Type B pancreatic cell (in vitro differentiated cells): ENCODE results near the gene POLE. TPM values are rescaled to one million over a fixed set of nuclear protein-coding genes. Genes with fewer than 3 reads are reported as not detected.
A peak's percentile ranks its signal among the peaks of the same experiment; 100 is the strongest.

ENCODE experiments used
- DNase-seq: peaks from one replicate; pipeline ENCODE4 v3.0.0; 2021; ENCODE audit warnings: mixed read lengths; ENCODE audit not compliant: unreplicated experiment; ENCODE audit errors: extremely low spot score
- H3K27ac Mint-ChIP-seq: 2 replicates; pipeline ENCODE4 v1.8.0; 2021; ENCODE audit warnings: mild to moderate bottlenecking, mixed read lengths
- H3K27me3 Mint-ChIP-seq: 2 replicates; pipeline ENCODE4 v1.8.0; 2021; ENCODE audit warnings: mixed read lengths
- H3K36me3 Mint-ChIP-seq: 2 replicates; pipeline ENCODE4 v1.8.0; 2021; ENCODE audit warnings: mixed read lengths
- H3K4me1 Mint-ChIP-seq: one replicate; pipeline ENCODE4 v1.8.0; 2021; ENCODE audit warnings: mixed read lengths; ENCODE audit not compliant: unreplicated experiment
- H3K4me3 Mint-ChIP-seq: 2 replicates; pipeline ENCODE4 v1.8.0; 2021; ENCODE audit warnings: mild to moderate bottlenecking, mixed read lengths
- H3K9me3 Mint-ChIP-seq: 2 replicates; pipeline ENCODE4 v1.8.0; 2021; ENCODE audit warnings: mixed read lengths
- CTCF ChIP-seq: fragments of 200-600 bp; sonication (generic); conservative IDR thresholded peaks from 2 replicates; pipeline ENCODE4 v1.5.0; 2021; ENCODE audit warnings: antibody characterized with exemption, mild to moderate bottlenecking
- total RNA-seq: library from RNA; stranded (reverse); gene quantifications from 2 replicates; pipeline ENCODE4 v1.2.1, GENCODE V29; 2021; ENCODE audit warnings: low replicate concordance

Gene POLE
- total RNA-seq, 1 donor from 2014 or later, result 113 TPM

- no peak for TF ChIP-seq CTCF
- DNase-seq, result no peak
- no peaks in the 10 kb centered on the region for H3K9me3 Mint-ChIP-seq
- no peaks in the 10 kb centered on the region for H3K4me1 Mint-ChIP-seq
- H3K27ac Mint-ChIP-seq, result no peak overlapping the region
- no peaks in the 10 kb centered on the region for H3K27me3 Mint-ChIP-seq
- no peak overlapping the region for H3K4me3 Mint-ChIP-seq
- H3K36me3 Mint-ChIP-seq, result peaks cover 3% of the 10 kb centered on the region
Measured at GRCh38 chr12:132716356-132716755, 29.2 kb upstream of the POLE start.

GRCh38 chr12:132715874-132716273, 28.7 kb upstream of the POLE start:
- TF ChIP-seq CTCF, result no peak
- no peak overlapping the region for H3K4me3 Mint-ChIP-seq
- peaks cover 3% of the 10 kb centered on the region for H3K36me3 Mint-ChIP-seq
- H3K9me3 Mint-ChIP-seq, result no peaks in the 10 kb centered on the region
- no peaks in the 10 kb centered on the region for H3K27me3 Mint-ChIP-seq
- no peaks in the 10 kb centered on the region for H3K4me1 Mint-ChIP-seq
- H3K27ac Mint-ChIP-seq, result no peak overlapping the region
- no peak for DNase-seq

DNA sequence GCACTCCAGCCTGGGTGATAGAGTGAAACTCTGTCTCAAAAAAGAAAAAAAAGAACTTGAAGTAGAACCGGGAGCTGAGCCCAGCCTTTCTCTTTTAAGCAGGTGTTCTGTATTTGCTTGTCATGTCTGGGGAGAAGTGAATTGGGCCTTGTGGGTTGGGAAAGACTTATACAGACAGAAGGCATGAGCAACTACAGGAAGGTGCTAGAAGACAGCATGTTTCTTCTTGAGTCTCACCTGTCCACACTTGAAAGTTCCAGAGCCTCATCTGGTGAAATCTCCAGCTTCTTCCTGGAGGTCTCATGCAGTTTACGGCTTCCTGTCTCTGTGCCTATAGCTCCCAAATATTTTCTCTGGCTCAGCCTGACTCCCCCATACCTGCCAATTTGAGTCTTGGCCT, 26.0 kb upstream of the POLE start:
- no peak for TF ChIP-seq CTCF
- Mint-ChIP-seq H3K27me3 (no peaks in the 10 kb centered on the region), H3K9me3 (no peaks in the 10 kb centered on the region), H3K36me3 (peaks cover 7% of the 10 kb centered on the region), H3K4me1 (peaks cover 5% of the 10 kb centered on the region), H3K4me3 (peak overlapping the region; percentile 61), H3K27ac (no peak overlapping the region)
- DNase-seq, result no peak

GRCh38 chr12:132711080-132711843, 24.1 kb upstream of the POLE start:
- peaks cover 5% of the 10 kb centered on the region for H3K4me1 Mint-ChIP-seq
- peak overlapping the region; percentile 41 for H3K27ac Mint-ChIP-seq
- no peaks in the 10 kb centered on the region for H3K9me3 Mint-ChIP-seq
- H3K36me3 Mint-ChIP-seq, result peaks cover 13% of the 10 kb centered on the region
- DNase-seq, result no peak
- no peaks in the 10 kb centered on the region for H3K27me3 Mint-ChIP-seq
- TF ChIP-seq CTCF, result no peak
- peak overlapping the region; percentile 86 for H3K4me3 Mint-ChIP-seq

GRCh38 chr12:132710405-132711079, 23.4 kb upstream of the POLE start, which contains the start of gene PGAM5:
Gene PGAM5, plus strand, starts transcription at chr12:132710842. Its CDS starts 35 bp downstream, at chr12:132710877.
- Mint-ChIP-seq H3K36me3 (peaks cover 13% of the 10 kb centered on the region), H3K27me3 (no peaks in the 10 kb centered on the region), H3K9me3 (no peaks in the 10 kb centered on the region), H3K4me3 (peak within 1 kb of the TSS; percentile 97), H3K27ac (peak within 1 kb of the TSS; percentile 95), H3K4me1 (peaks cover 5% of the 10 kb centered on the region)
- no peak for TF ChIP-seq CTCF
- peak; percentile 89 for DNase-seq
